GM12878 (cell line): ENCODE data around the gene IL17RA. TPM values are rescaled to one million over a fixed set of nuclear protein-coding genes. Genes with fewer than 3 reads are reported as not detected.

ENCODE experiments used
- ATAC-seq: fragments of 200-7000 bp; cut with Tn5 transposase; 3 replicates; pipeline ENCODE4 v1.9.1; 2020; ENCODE audit warnings: mild to moderate bottlenecking, moderate library complexity
- BruUV-seq: library from RNA; stranded (reverse); fragments of 400-500 nt; replicated peaks from 2 replicates; lab custom pipeline; 2021; lab: Mats Ljungman, UMichigan
- CTCF ChIA-PET: fragments of 300-600 bp; sonication (Branson Sonifier 250); formaldehyde crosslinking; extraction: SDS; loops from one replicate; lab custom pipeline; 2021; ENCODE audit warnings: inconsistent platforms; lab: Yijun Ruan, JAX
- POLR2A ChIA-PET: fragments of 350-600 bp; formaldehyde crosslinking; extraction: SDS; loops from one replicate; lab custom pipeline; 2021; ENCODE audit warnings: inconsistent platforms; lab: Charles Lee
- RAD21 ChIA-PET: fragments of 300-600 bp; sonication (Branson Sonifier 250); formaldehyde crosslinking; loops from one replicate; lab custom pipeline; 2023; ENCODE audit warnings: antibody characterized with exemption; ENCODE audit not compliant: unreplicated experiment; lab: Charles Lee
- SMC1A ChIA-PET: fragments of 300-600 bp; sonication (Branson Sonifier 250); formaldehyde crosslinking; loops from one replicate; lab custom pipeline; 2023; ENCODE audit not compliant: unreplicated experiment, uncharacterized antibody; lab: Charles Lee
- DNase-seq: peaks from one replicate; pipeline ENCODE4 v3.0.0-alpha.2; 2011; ENCODE audit warnings: low read depth, low spot score
- FAIRE-seq: peaks from 3 replicates; lab custom pipeline; 2011; peaks lifted over from hg19 to GRCh38; lab: Jason Lieb, UNC
- H2AFZ ChIP-seq: 2 replicates; pipeline ENCODE4 v1.6.0; 2011; ENCODE audit warnings: low read depth, low read length, control low read depth; ENCODE audit not compliant: control insufficient read depth
- H3K27ac ChIP-seq: 2 replicates; pipeline ENCODE4 v1.5.1; 2011; ENCODE audit warnings: control low read depth; ENCODE audit not compliant: control insufficient read depth, insufficient read depth
- H3K27me3 ChIP-seq, 2 experiments: replicated peaks in 1 of 2; 2 replicates each; pipeline versions ENCODE4 v1.6.0 to v1.6.1; 2011; ENCODE audit warnings: low read length in 1 of 2; ENCODE audit not compliant: control insufficient read depth in 2 of 2, insufficient read depth in 2 of 2
- H3K36me3 ChIP-seq, 2 experiments: 2 replicates each; pipeline ENCODE4 v1.5.1; 2011; ENCODE audit warnings: low read length in 1 of 2; ENCODE audit not compliant: control insufficient read depth in 2 of 2, insufficient read depth in 2 of 2
- H3K4me1 ChIP-seq: 2 replicates; pipeline ENCODE4 v1.6.1; 2011; ENCODE audit warnings: mild to moderate bottlenecking, low read length, moderate library complexity, mixed read lengths; ENCODE audit not compliant: control insufficient read depth, insufficient read depth
- H3K4me2 ChIP-seq: 2 replicates; pipeline ENCODE4 v1.6.0; 2011; ENCODE audit warnings: control low read depth; ENCODE audit not compliant: control insufficient read depth, insufficient read depth
- H3K4me3 ChIP-seq: fragments of 200-600 bp; sonication (generic); 2 replicates; pipeline ENCODE4 v1.5.1; 2016
- H3K79me2 ChIP-seq: 2 replicates; pipeline ENCODE4 v1.6.0; 2011; ENCODE audit warnings: low read length; ENCODE audit not compliant: control insufficient read depth, insufficient read depth
- H3K9ac ChIP-seq: 2 replicates; pipeline ENCODE4 v1.8.0; 2011; ENCODE audit warnings: low read length, control low read depth, mixed read lengths; ENCODE audit not compliant: control insufficient read depth, insufficient read depth
- H3K9me3 ChIP-seq: replicated peaks from 3 replicates; pipeline ENCODE4 v1.5.1; 2011; ENCODE audit warnings: mild to moderate bottlenecking, low read length; ENCODE audit not compliant: control insufficient read depth, insufficient read depth
- H4K20me1 ChIP-seq: 2 replicates; pipeline ENCODE4 v1.6.0; 2011; ENCODE audit not compliant: control insufficient read depth, insufficient read depth
- BACH1 ChIP-seq: fragments of 450-650 bp; IDR thresholded peaks from 2 replicates; pipeline ENCODE4 v1.6.1; 2017; ENCODE audit warnings: mild to moderate bottlenecking, borderline replicate concordance
- CBFB ChIP-seq: IDR thresholded peaks from 2 replicates; pipeline ENCODE4 v1.6.1; 2016; ENCODE audit warnings: antibody characterized with exemption, low read depth
- CEBPB ChIP-seq, 2 experiments: fragments of 150-350 bp in 1 of 2; IDR thresholded peaks; 2 replicates each; pipeline ENCODE4 v1.6.1; 2012 to 2014; ENCODE audit warnings: low read depth in 2 of 2, low read length in 2 of 2, borderline replicate concordance in 1 of 2, inconsistent platforms in 1 of 2
- CHD2 ChIP-seq: IDR thresholded peaks from 2 replicates; pipeline ENCODE4 v1.6.1; 2011; ENCODE audit warnings: low read depth, low read length, improper control_type of control experiment, borderline replicate concordance
- CTCF ChIP-seq, 3 experiments: IDR thresholded peaks in 2 of 3; conservative IDR thresholded peaks in 1 of 3; 2 replicates each; pipeline ENCODE4 v1.5.1; 2011; ENCODE audit warnings: low read depth in 3 of 3, low read length in 3 of 3, mild to moderate bottlenecking in 3 of 3, control low read depth in 2 of 3, moderate library complexity in 2 of 3, inconsistent platforms in 1 of 3, mixed read lengths in 1 of 3; ENCODE audit not compliant: control insufficient read depth in 2 of 3, insufficient read depth in 1 of 3; ENCODE audit errors: extremely low read depth in 1 of 3
- HDAC2 ChIP-seq: fragments of 200-600 bp; sonication (generic); IDR thresholded peaks from 2 replicates; pipeline ENCODE4 v1.6.1; 2017
- MXI1 ChIP-seq: fragments of 150-350 bp; IDR thresholded peaks from 2 replicates; pipeline ENCODE4 v1.6.1; 2011; ENCODE audit warnings: low read depth, mild to moderate bottlenecking, inconsistent platforms, low read length, improper control_type of control experiment
- NFIC ChIP-seq: IDR thresholded peaks from 2 replicates; pipeline ENCODE4 v1.6.1; 2012; ENCODE audit warnings: low read depth, mild to moderate bottlenecking, inconsistent platforms, low read length, moderate library complexity
- RELB ChIP-seq: fragments of 450-650 bp; IDR thresholded peaks from 2 replicates; pipeline ENCODE4 v1.6.1; 2017; ENCODE audit warnings: low read depth, mild to moderate bottlenecking, moderate library complexity
- SKIL ChIP-seq: fragments of 450-650 bp; IDR thresholded peaks from 2 replicates; pipeline ENCODE4 v1.6.1; 2017; ENCODE audit warnings: mild to moderate bottlenecking, low read depth, inconsistent platforms; ENCODE audit not compliant: poor library complexity, severe bottlenecking
- SREBF2 ChIP-seq: IDR thresholded peaks from 2 replicates; pipeline ENCODE4 v1.6.1; 2012; ENCODE audit warnings: mild to moderate bottlenecking, low read length
- SUZ12 ChIP-seq: fragments of 200-600 bp; sonication (generic); IDR thresholded peaks from one replicate; pipeline ENCODE4 v1.6.1; 2018; ENCODE audit warnings: antibody characterized with exemption, mild to moderate bottlenecking; ENCODE audit not compliant: unreplicated experiment
- TAF1 ChIP-seq: IDR thresholded peaks from 2 replicates; pipeline ENCODE4 v1.6.1; 2011; ENCODE audit warnings: mild to moderate bottlenecking, low read depth, low read length, borderline replicate concordance
- USF1 ChIP-seq: IDR thresholded peaks from 2 replicates; pipeline ENCODE4 v1.6.1; 2011; ENCODE audit warnings: borderline replicate concordance, low read depth, mild to moderate bottlenecking, moderate library complexity, mixed read lengths, low read length; ENCODE audit not compliant: insufficient read depth; ENCODE audit errors: extremely low read length
- YY1 ChIP-seq: IDR thresholded peaks from 2 replicates; pipeline ENCODE4 v1.6.1; 2011; ENCODE audit warnings: low read depth, mild to moderate bottlenecking, low read length
- ZSCAN29 ChIP-seq: fragments of 450-650 bp; IDR thresholded peaks from 2 replicates; pipeline ENCODE4 v1.6.1; 2017; ENCODE audit warnings: mild to moderate bottlenecking, moderate library complexity
- ZZZ3 ChIP-seq: IDR thresholded peaks from 2 replicates; pipeline ENCODE4 v1.6.1; 2011; ENCODE audit warnings: low read depth; ENCODE audit not compliant: control insufficient read depth, insufficient read length
- WGBS: methylation state at CpG from one replicate; pipeline ENCODE4 v1.1.6; 2016; ENCODE audit warnings: low lambda C conversion rate; ENCODE audit not compliant: insufficient replicate concordance, insufficient coverage; ENCODE audit errors: missing lambda C conversion rate; 5-methylcytosine and 5-hydroxymethylcytosine counted together
- in situ Hi-C: fragments of 300-500 bp; cut with MboI; formaldehyde crosslinking; loops from 9 replicates; pipeline ENCODE4 v1.14.3; 2018; ENCODE audit warnings: mixed read lengths
- intact Hi-C: fragments of 100-400 bp; cut with micrococcal nuclease; formaldehyde crosslinking; loops from one replicate; pipeline ENCODE4 v1.14.2; 2022; ENCODE audit not compliant: unreplicated experiment
- polyA plus RNA-seq, 11 experiments: library from polyadenylated mRNA; depleted of rRNA in 4 of 11; unstranded in 6 of 11; stranded (reverse) in 5 of 11; fragments of >200 nt; fragmentation: Nextera tagmentation in 4 of 11; fragmentation: Illumina TruSeq in 1 of 11; extraction: Ambion mirVana in 4 of 11; extraction: Trizol in 1 of 11; gene quantifications; 1 replicate in 1 of 11; 2 replicates in 10 of 11; pipeline versions ENCODE4 v1.2.1 to v1.2.3, GENCODE V29; 2011 to 2016; ENCODE audit warnings: inconsistent platforms in 2 of 11, missing spikeins in 2 of 11, low read depth in 1 of 11
- total RNA-seq, 4 experiments: library from RNA; depleted of rRNA in 3 of 4; stranded (reverse); fragments of >200 nt in 3 of 4; fragmentation: Illumina TruSeq in 1 of 4; extraction: Trizol in 1 of 4; gene quantifications; 2 replicates each; pipeline versions ENCODE4 v1.2.1 to v1.2.3, GENCODE V29; 2013 to 2021

The IL17RA gene
- total and polyA plus RNA-seq, 10 of the 15 experiments (the other 5 are each of a cell fraction or from before 2014, with no cell fraction given), result 0.71 to 10.2 (median 4.2) TPM

GRCh38 chr22:17132112-17132511, 47.3 kb downstream of the IL17RA start:
- in situ Hi-C loops, result no loop called here
- 35% methylated on average over 2 of the region's 2 CpGs for WGBS
- Histone ChIP-seq H3K27ac (no peak overlapping the region), H3K36me3 (no peaks in the 10 kb centered on the region; a peak in 2 of 4 replicates), H3K9me3 (no peaks in the 10 kb centered on the region), H3K9ac (no peak overlapping the region), H4K20me1 (no peaks in the 10 kb centered on the region), H3K27me3 (no peaks in the 10 kb centered on the region), H2AFZ (no peak overlapping the region), H3K4me1 (no peaks in the 10 kb centered on the region), H3K79me2 (no peaks in the 10 kb centered on the region), H3K4me3 (no peak overlapping the region), H3K4me2 (no peak overlapping the region)
- ChIA-PET RAD21 (no interaction called here), SMC1A (no interaction called here), CTCF (no interaction called here), POLR2A (no interaction called here)
- ATAC-seq (no peak), DNase-seq (no peak), FAIRE-seq (no peak)
- intact Hi-C loops, result no loop called here
- no TSS peak for BruUV-seq
- no peak for TF ChIP-seq BACH1
- TF ChIP-seq CTCF (IDR thresholded peaks at IDR 0.05 in 2 of 3, conservative IDR thresholded peaks at IDR 0.05 in 1 of 3; ENCODE audit: control insufficient read depth in 2 of 3, extremely low read depth in 1 of 3, insufficient read depth in 1 of 3, low read depth in 3 of 3, low read length in 3 of 3), result no peak
- TF ChIP-seq CEBPB (IDR thresholded peaks at IDR 0.05; ENCODE audit: borderline replicate concordance in 1 of 2, low read depth in 2 of 2, low read length in 2 of 2), result no peak
- no peak for TF ChIP-seq ZZZ3
- no peak for TF ChIP-seq ZSCAN29
- TF ChIP-seq SREBF2, result no peak
- TF ChIP-seq SUZ12, result no peak
- TF ChIP-seq SKIL, result no peak
- TF ChIP-seq USF1, result no peak
- no peak for TF ChIP-seq RELB
- no peak for TF ChIP-seq NFIC
- TF ChIP-seq CHD2, result no peak
- TF ChIP-seq HDAC2, result no peak
- TF ChIP-seq TAF1, result no peak
- no peak for TF ChIP-seq YY1
- TF ChIP-seq CBFB, result no peak
- TF ChIP-seq MXI1, result no peak
